ENCODE results near the gene IDI2.
"Not testable (repeated sequence)": the region's sequence is repeated elsewhere in the genome, so short reads cannot be mapped to it uniquely, and the experiment has no call there.

Gene IDI2

GRCh38 chr10:1038769-1039168 lies 13.1 kb upstream of the IDI2 start:
- 0 out of 2 replicates have a peak, but pooled peaks have one; percentile 51 for TF ChIP-seq POLR2A (IDR thresholded peaks at IDR 0.05; ENCODE audit: low read depth, low read length)
- not testable (repeated sequence) for FAIRE-seq; DNase-seq (ENCODE audit: insufficient read length, low spot score)

- TF ChIP-seq TAF1 (IDR thresholded peaks at IDR 0.05; ENCODE audit: low read depth, low read length) (no peak), PAX5 (IDR thresholded peaks at IDR 0.05; ENCODE audit: insufficient read depth, low read length, severe bottlenecking) (no peak), POLR2AphosphoS5 (IDR thresholded peaks at IDR 0.05; ENCODE audit: low read depth, low read length) (no peak), POU2F2 (IDR thresholded peaks at IDR 0.05; ENCODE audit: low read depth, low read length) (no peak), POLR2A (IDR thresholded peaks at IDR 0.05; ENCODE audit: low read depth, low read length) (no peak), SPI1 (IDR thresholded peaks at IDR 0.05; ENCODE audit: low read depth, low read length) (no peak)
- DNase-seq (ENCODE audit: insufficient read length, low spot score) (no peak), FAIRE-seq (no peak)
Observed at GRCh38 chr10:1037098-1037497, 11.4 kb upstream of the IDI2 start.

GRCh38 chr10:1036341-1036791 lies 10.7 kb upstream of the IDI2 start:
- no peak for TF ChIP-seq TAF1 (IDR thresholded peaks at IDR 0.05; ENCODE audit: low read depth, low read length)
- no peak for TF ChIP-seq POLR2AphosphoS5 (IDR thresholded peaks at IDR 0.05; ENCODE audit: low read depth, low read length)
- TF ChIP-seq SPI1 (IDR thresholded peaks at IDR 0.05; ENCODE audit: low read depth, low read length): no peak
- no peak for TF ChIP-seq POU2F2 (IDR thresholded peaks at IDR 0.05; ENCODE audit: low read depth, low read length)
- no peak for TF ChIP-seq PAX5 (IDR thresholded peaks at IDR 0.05; ENCODE audit: insufficient read depth, low read length, severe bottlenecking)
- TF ChIP-seq POLR2A (IDR thresholded peaks at IDR 0.05; ENCODE audit: low read depth, low read length): no peak
- FAIRE-seq: no peak
- DNase-seq (ENCODE audit: insufficient read length, low spot score): no peak

- FAIRE-seq: no peak
- no peak for DNase-seq (ENCODE audit: insufficient read length, low spot score)
- no peak for TF ChIP-seq POU2F2 (IDR thresholded peaks at IDR 0.05; ENCODE audit: low read depth, low read length)
Observed at GRCh38 chr10:1035201-1035600, 9.5 kb upstream of the IDI2 start.

- DNase-seq (ENCODE audit: insufficient read length, low spot score) (no peak), FAIRE-seq (no peak)
- TF ChIP-seq POU2F2 (IDR thresholded peaks at IDR 0.05; ENCODE audit: low read depth, low read length): no peak
- TF ChIP-seq PAX5 (IDR thresholded peaks at IDR 0.05; ENCODE audit: insufficient read depth, low read length, severe bottlenecking): no peak
- no peak for TF ChIP-seq SPI1 (IDR thresholded peaks at IDR 0.05; ENCODE audit: low read depth, low read length)
- no peak for TF ChIP-seq TAF1 (IDR thresholded peaks at IDR 0.05; ENCODE audit: low read depth, low read length)
- TF ChIP-seq POLR2A (IDR thresholded peaks at IDR 0.05; ENCODE audit: low read depth, low read length): no peak
- TF ChIP-seq POLR2AphosphoS5 (IDR thresholded peaks at IDR 0.05; ENCODE audit: low read depth, low read length): no peak
Observed at GRCh38 chr10:1034758-1035157, 9.1 kb upstream of the IDI2 start.

GRCh38 chr10:1033601-1034000 lies 7.9 kb upstream of the IDI2 start:
- no peak for FAIRE-seq
- DNase-seq (ENCODE audit: insufficient read length, low spot score): no peak
- TF ChIP-seq POLR2A (IDR thresholded peaks at IDR 0.05; ENCODE audit: low read depth, low read length): no peak
- TF ChIP-seq POLR2AphosphoS5 (IDR thresholded peaks at IDR 0.05; ENCODE audit: low read depth, low read length): no peak
- TF ChIP-seq SPI1 (IDR thresholded peaks at IDR 0.05; ENCODE audit: low read depth, low read length): no peak
- no peak for TF ChIP-seq POU2F2 (IDR thresholded peaks at IDR 0.05; ENCODE audit: low read depth, low read length)
- no peak for TF ChIP-seq PAX5 (IDR thresholded peaks at IDR 0.05; ENCODE audit: insufficient read depth, low read length, severe bottlenecking)
- no peak for TF ChIP-seq TAF1 (IDR thresholded peaks at IDR 0.05; ENCODE audit: low read depth, low read length)

- TF ChIP-seq TAF1 (IDR thresholded peaks at IDR 0.05; ENCODE audit: low read depth, low read length): no peak
- no peak for TF ChIP-seq POU2F2 (IDR thresholded peaks at IDR 0.05; ENCODE audit: low read depth, low read length)
- no peak for TF ChIP-seq POLR2A (IDR thresholded peaks at IDR 0.05; ENCODE audit: low read depth, low read length)
- TF ChIP-seq SPI1 (IDR thresholded peaks at IDR 0.05; ENCODE audit: low read depth, low read length): no peak
- TF ChIP-seq PAX5 (IDR thresholded peaks at IDR 0.05; ENCODE audit: insufficient read depth, low read length, severe bottlenecking): no peak
- no peak for TF ChIP-seq POLR2AphosphoS5 (IDR thresholded peaks at IDR 0.05; ENCODE audit: low read depth, low read length)
- FAIRE-seq (no peak), DNase-seq (ENCODE audit: insufficient read length, low spot score) (no peak)
Observed at GRCh38 chr10:1029838-1030237, 4.2 kb upstream of the IDI2 start.

- TF ChIP-seq PAX5 (IDR thresholded peaks at IDR 0.05; ENCODE audit: insufficient read depth, low read length, severe bottlenecking) (no peak), POU2F2 (IDR thresholded peaks at IDR 0.05; ENCODE audit: low read depth, low read length) (no peak), POLR2A (IDR thresholded peaks at IDR 0.05; ENCODE audit: low read depth, low read length) (no peak), TAF1 (IDR thresholded peaks at IDR 0.05; ENCODE audit: low read depth, low read length) (no peak), POLR2AphosphoS5 (IDR thresholded peaks at IDR 0.05; ENCODE audit: low read depth, low read length) (no peak), SPI1 (IDR thresholded peaks at IDR 0.05; ENCODE audit: low read depth, low read length) (no peak)
- no peak for FAIRE-seq
- no peak for DNase-seq (ENCODE audit: insufficient read length, low spot score)
Observed at GRCh38 chr10:1026578-1026977, 919 bp upstream of the IDI2 start.

- DNase-seq (ENCODE audit: insufficient read length, low spot score) (no peak), FAIRE-seq (no peak)
- TF ChIP-seq PAX5 (IDR thresholded peaks at IDR 0.05; ENCODE audit: insufficient read depth, low read length, severe bottlenecking): no peak
- no peak for TF ChIP-seq POLR2AphosphoS5 (IDR thresholded peaks at IDR 0.05; ENCODE audit: low read depth, low read length)
- no peak for TF ChIP-seq POLR2A (IDR thresholded peaks at IDR 0.05; ENCODE audit: low read depth, low read length)
- no peak for TF ChIP-seq POU2F2 (IDR thresholded peaks at IDR 0.05; ENCODE audit: low read depth, low read length)
- TF ChIP-seq TAF1 (IDR thresholded peaks at IDR 0.05; ENCODE audit: low read depth, low read length): no peak
- no peak for TF ChIP-seq SPI1 (IDR thresholded peaks at IDR 0.05; ENCODE audit: low read depth, low read length)
Observed at GRCh38 chr10:1024103-1024502, 1.6 kb downstream of the IDI2 start.

GRCh38 chr10:1022413-1022812 lies 3.2 kb downstream of the IDI2 start:
- no peak for FAIRE-seq
- TF ChIP-seq PAX5 (IDR thresholded peaks at IDR 0.05; ENCODE audit: insufficient read depth, low read length, severe bottlenecking) (no peak), POU2F2 (IDR thresholded peaks at IDR 0.05; ENCODE audit: low read depth, low read length) (no peak), POLR2AphosphoS5 (IDR thresholded peaks at IDR 0.05; ENCODE audit: low read depth, low read length) (no peak), TAF1 (IDR thresholded peaks at IDR 0.05; ENCODE audit: low read depth, low read length) (no peak), POLR2A (IDR thresholded peaks at IDR 0.05; ENCODE audit: low read depth, low read length) (no peak), SPI1 (IDR thresholded peaks at IDR 0.05; ENCODE audit: low read depth, low read length) (no peak)
- DNase-seq (ENCODE audit: insufficient read length, low spot score): no peak

Data from GM12891 (cell line).